Activated CD8-positive, alpha-beta memory T cell treated with anti-CD3 and anti-CD28 coated beads for 1 hour (primary cell): Measurements from ENCODE around the gene FBXW11.
"Not testable (repeated sequence)": the region's sequence is repeated elsewhere in the genome, so short reads cannot be mapped to it uniquely, and the experiment has no call there.

Experiments
- DNase-seq, 2 donors: peaks; one replicate each; pipeline ENCODE4 v3.0.0-alpha.2; 2020; ENCODE audit warnings: low read depth in 1 of 2; ENCODE audit errors: extremely low read depth in 1 of 2

Gene FBXW11

GRCh38 chr5:172020110-172020786 is 13.8 kb upstream of the FBXW11 start:
- not testable (repeated sequence) for DNase-seq

GRCh38 chr5:172015346-172015745 is 8.9 kb upstream of the FBXW11 start:
- no peak for DNase-seq

DNA sequence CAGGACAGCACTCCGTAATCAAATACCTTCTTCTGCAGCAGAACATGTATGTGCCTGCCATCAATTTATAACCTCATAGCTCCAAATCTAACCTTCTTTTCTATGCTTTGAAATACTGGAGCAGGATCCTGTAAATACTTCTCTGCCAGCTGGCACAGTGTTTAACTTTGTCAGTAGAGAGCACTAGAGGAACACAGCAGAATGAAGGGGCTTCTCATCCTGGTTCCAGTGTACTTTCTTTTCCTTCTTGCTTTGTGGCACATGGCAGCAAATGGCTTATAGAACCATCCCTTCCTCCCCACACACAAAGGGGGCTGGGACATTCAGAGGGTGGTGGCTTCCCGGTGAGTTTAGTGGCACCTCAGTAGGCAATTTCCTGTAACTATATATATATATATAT is 3.8 kb upstream of the FBXW11 start:
- no peak for DNase-seq

DNA sequence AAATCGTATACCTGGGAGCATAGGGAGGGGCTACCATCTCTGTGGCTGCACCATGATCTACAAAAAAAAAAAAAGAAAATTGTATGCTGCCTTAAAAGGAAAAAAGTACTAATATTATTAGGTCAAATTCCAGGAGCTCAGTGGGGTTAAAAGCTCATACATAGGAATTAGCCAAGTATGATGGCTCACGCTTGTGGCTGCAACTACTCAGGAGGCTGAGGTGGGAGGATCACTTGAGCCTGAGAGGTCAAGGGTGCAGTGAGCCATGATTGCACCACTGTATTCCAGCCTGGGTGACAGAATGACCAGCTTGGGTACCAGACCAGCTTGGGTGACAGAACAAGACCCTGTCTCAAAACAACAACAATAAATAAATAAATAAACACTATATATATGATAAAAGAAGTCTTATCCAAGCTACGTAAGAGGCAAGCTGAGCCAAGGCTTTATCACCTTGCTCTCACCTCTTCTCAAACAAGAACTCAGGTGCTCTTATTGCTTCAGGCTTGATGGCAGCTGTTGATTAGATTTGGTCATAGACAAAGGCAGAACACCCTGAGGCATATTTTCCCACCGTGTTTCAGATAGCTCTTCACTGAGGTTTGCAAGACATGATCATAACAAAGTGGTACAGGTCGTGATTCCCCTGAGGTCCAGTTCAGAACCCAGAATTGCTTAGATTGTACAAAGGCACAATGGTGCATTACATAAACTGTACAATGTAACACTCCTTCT is 3.3 kb upstream of the FBXW11 start:
- DNase-seq, result no peak

DNA sequence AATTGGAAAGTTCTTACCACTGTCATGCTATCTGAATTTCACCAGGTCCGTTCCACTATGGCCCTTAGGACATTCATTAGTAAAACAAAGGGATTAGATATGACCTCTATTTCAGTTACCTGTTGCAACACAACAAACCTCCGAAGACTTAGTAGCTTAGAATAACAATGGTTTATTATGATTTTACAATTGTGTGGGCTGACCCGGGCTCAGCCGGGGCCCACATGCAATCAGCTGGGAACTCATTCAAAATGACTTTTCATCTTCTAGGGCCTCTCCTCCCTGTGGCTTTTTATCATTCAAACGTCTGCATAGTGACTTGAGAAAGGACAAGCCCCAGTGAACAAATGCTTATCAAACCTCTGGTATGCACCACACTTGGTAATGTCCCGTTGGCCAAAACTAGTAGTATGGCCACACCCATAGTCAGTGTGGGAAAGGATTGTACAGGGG is 2.3 kb upstream of the FBXW11 start:
- no peak for DNase-seq

GRCh38 chr5:172008111-172008455 is 1.6 kb upstream of the FBXW11 start:
- DNase-seq, result no peak

DNA sequence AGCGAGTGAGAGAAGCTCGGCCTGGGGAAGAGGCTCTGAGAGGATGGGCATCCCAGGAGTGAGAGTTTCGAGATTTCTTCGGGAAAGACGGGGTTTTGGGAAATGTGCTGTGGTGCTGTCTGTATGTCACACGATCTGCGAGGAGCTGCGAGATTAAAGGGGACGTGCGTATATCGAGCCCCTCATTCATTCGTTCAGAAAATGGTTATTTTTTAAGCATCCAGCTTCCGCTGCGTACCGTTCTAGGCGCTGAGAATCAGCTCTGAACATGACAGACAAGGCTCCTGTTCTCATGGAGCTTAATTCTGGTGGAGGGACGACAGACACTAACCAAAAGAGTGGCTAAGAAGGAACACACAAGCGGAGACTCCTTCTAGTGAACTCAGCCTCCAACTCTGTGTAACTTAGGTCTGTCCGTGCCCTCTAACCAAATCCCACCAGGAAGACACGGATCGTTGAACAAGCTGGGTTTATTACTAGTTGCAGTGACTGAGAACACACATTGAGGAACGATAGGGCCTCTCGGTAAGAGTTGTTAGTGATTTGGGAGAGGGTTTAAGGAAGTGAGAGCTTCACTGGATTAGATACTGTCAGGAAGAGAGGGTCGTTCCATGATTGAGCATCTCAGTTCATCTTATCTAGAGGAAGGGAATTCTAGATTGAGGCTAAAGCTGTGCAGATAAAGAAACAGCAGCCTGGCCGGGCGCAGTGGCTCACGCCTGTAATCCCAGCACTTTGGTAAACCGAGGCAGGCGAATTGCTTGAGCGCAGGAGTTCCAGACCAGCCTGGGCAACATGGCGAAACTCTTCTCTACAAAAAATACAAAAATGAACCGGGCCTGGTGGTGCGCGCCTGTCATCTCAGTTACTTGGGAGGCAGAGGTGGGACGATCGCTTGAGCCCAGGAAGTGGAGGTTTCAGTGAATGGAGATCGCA is 1.0 kb upstream of the FBXW11 start:
- no peak for DNase-seq

DNA sequence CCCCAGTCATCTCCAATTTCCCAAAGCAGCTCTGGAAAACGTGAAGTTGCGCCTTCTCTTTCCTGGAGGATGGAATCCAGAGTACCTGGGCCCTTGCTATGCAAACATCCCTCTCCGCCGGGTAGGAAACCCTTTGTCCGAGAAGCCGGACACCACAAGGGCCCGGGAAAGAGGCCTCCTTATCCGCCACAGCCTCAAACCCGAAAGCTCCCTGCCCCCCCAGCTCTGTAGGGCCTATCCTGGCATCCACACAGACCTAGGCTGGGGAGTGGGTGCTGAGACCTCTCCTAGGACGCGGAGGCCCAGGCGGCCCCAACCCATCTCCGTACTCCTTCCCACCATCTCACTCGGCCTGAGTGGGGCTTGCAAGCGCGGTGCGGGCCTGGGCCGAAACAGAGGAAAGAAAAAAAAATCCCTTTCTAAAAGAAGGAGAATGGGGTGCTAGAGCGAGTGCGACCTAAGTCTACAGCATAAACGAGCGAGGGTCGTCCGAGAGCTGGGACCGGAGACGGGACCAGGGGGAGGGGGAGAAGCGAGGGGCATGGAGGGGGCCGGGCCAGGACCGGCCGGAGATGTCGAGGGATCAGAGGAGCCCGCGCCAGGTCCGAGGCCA is 624 bp downstream of the FBXW11 start:
- DNase-seq, result peak in 1 of 2 donors; percentile 11

GRCh38 chr5:172004824-172005237 is 1.6 kb downstream of the FBXW11 start:
- no peak for DNase-seq

DNA sequence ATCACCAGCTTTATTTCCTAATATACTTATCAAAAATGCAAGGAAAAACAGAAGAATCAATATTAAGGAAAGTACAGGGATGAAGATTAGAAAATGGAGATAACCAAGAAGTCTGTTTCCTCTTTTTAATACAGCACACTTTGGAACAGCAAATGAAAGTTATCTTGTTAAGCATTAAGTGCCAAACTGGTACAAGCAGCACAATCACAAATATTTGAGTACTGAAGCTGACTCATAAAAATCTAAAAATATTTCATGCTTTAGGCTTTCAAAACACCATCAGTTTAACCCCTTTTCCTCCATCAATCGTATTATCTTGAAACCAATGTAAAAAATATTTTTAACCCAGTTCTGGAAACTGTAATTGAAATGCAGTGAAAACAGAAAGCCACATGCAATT is 2.7 kb downstream of the FBXW11 start:
- no peak for DNase-seq

GRCh38 chr5:172002840-172003512 is 3.5 kb downstream of the FBXW11 start:
- DNase-seq, result no peak

DNA sequence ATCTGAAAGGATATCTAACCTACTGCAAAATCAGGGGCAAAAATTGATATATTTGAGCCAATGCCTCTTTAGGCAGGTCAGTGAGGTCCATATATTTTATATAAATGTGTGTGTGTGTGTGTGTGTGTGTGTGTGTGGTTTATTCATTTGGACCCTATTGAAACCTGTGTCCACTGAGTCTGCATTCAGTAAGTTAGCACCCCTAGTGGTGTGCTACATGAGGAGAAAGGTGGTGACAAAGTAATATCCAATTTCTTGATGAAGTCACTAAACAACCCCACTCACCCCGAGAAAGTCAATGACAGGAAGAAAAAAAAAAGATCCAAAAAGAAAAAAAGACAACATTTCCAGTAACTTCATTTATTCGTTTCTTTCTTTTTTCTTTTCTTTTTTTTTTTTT is 4.1 kb downstream of the FBXW11 start:
- DNase-seq, result no peak

DNA sequence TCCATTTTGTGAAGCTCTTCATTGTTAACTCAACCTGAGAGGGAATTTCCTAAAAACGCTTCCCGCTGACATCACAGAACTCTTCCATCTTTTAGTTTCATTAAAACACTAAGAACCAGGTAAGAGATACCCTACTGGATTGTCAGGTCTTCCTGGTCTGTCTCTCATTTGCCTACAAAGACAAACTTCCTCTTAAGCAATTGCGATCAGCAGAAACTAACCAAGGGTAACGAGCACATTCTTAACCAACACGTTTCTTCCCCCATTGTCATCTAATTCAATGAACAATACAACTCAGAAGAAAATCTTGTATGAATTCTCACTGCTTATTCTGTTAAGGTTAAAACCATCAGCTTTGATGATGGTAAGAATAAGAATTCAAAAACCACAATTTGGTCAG is 6.6 kb downstream of the FBXW11 start:
- DNase-seq, result no peak

- no peak for DNase-seq
Measured at GRCh38 chr5:171999100-171999499, 7.3 kb downstream of the FBXW11 start.

DNA sequence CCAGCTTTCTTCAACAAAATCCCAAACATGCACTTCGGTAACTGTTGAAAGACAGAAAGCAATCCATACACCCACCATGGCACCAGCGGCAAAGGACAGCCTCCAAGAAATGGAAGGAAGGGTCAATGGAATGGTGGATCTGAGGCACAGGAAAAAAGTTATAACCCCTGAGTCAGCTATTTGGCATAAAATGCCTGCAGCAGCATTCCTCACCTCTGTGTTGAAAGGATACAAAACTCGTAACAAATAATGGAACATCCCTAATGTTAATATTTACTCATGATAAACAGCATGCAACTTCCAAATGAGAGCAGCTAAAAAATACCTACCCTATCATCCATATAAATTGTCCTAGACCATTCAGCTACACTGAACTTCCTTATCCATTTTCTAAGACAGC is 9.4 kb downstream of the FBXW11 start:
- DNase-seq, result no peak

DNA sequence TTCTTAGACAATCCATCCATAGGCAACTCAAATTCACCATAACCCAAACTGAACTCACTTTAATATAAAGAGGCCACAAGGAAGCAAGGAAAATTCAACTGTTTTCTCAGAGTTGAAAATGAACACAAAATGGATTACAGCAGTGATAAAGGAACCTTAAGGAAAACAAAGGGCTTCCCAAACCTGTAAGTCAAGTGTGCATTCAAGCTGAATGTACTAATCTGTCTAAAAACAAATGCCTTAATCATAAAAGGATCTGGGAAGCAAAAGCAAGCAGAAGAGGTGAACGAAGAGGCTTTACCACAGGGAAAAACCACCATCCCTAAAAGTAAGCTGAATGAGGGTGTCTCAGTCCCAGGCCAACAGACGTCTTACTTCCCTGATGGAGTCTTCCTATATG is 13.6 kb downstream of the FBXW11 start:
- DNase-seq, result no peak

GRCh38 chr5:171992305-171992704 is 14.1 kb downstream of the FBXW11 start:
- DNase-seq, result no peak

GRCh38 chr5:171990713-171991015 is 15.8 kb downstream of the FBXW11 start:
- DNase-seq, result no peak

GRCh38 chr5:171989946-171990712 is 16.3 kb downstream of the FBXW11 start:
- DNase-seq, result no peak

GRCh38 chr5:171989276-171989675 is 17.2 kb downstream of the FBXW11 start:
- no peak for DNase-seq
